HCEC 1CT (cell line): ENCODE measurements around the gene HRCT1.

Source experiments
- DNase-seq: peaks from one replicate; pipeline ENCODE4 v3.0.0-alpha.2; 2017

The HRCT1 gene

DNA sequence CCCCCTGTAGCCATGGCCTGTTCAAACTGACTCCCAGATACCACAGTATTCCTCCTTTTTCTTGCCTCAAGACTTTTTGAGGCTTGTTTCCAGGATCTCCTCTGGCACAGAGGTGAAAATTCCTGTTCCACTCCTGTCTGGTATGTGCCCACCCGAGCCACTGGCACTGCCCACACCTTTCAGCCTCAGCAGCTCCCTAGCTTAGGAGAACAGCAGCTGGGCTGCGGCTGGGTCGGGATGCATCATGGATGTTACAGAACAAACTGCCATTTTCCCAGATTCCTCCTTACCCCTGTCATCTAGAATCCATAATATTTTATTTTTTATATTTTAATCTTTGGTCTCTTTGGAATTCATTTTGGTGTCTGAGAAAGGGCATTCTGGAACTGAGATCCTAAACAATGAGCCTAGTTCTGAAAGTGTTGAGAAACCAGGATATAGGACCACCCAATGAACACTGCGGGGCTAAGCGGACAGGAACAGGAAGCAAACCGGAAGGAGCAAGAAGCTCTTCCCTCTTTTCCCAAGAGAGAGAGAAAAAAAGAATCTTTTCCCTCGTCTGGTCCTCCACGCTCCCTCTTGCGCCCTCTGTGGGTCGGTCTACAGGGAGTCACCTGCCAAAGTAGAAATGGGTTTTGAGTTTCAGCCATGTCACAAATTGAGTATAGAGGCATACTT is 39.5 kb downstream of the HRCT1 start:
- peak; percentile 93 for DNase-seq

DNA sequence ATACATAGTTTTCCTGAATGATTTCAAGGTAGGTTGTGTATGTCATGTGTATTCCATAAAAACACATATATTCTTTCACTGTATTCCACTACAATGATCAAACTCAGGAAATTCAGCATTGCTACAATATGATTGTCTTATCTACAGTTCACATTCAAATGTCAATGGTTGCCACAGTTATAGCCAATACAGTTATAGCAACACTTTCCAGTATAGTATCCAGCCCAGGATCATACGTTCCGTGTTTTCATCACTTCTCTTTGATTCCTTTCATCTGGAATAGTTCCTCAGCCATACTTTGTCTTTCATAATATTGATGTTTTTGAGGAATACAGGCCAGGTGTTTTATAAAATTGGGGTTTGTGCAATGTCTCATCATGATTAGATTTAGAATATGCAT is 42.4 kb downstream of the HRCT1 start:
- no peak for DNase-seq

DNA sequence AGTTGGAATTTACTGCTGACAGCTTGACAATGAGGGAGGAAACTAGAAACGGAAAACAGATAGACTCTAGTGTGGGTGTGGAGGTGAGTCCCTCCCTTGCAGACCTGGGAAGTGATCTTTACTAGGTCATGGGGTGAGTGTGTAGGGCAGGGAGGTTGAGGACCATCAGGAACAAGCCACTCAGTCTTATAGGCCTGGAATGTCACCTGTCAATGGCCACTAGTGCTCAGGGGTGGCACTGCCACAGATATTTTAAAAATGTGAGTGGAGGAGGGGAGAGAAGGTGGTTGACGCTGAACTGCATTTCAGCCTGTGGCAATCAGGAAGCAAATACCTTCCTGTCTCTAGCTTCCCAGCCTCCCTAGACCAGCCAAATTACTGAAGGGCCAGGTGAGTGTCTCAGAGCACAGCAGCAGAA is 42.9 kb downstream of the HRCT1 start:
- no peak for DNase-seq

DNA sequence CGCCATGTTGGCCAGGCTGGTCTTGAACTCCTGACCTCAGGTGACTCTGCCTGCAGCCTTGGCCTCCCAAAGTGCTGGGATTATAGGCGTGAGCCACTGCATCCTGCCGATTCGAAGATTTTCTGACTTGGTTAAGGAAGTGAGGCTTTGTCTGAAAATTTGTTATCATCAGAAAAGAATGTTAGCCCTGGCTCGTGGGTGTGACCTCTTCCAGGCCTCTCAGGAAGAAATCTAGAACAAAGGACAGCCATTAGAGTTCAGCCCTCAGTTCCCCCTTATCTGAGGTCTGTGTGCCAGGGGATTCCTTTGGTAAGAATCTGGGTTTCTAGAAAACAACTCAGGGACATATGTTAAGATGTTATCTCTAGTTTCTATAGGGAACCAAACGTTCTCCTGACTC is 45.7 kb downstream of the HRCT1 start:
- peak; percentile 76 for DNase-seq

DNA sequence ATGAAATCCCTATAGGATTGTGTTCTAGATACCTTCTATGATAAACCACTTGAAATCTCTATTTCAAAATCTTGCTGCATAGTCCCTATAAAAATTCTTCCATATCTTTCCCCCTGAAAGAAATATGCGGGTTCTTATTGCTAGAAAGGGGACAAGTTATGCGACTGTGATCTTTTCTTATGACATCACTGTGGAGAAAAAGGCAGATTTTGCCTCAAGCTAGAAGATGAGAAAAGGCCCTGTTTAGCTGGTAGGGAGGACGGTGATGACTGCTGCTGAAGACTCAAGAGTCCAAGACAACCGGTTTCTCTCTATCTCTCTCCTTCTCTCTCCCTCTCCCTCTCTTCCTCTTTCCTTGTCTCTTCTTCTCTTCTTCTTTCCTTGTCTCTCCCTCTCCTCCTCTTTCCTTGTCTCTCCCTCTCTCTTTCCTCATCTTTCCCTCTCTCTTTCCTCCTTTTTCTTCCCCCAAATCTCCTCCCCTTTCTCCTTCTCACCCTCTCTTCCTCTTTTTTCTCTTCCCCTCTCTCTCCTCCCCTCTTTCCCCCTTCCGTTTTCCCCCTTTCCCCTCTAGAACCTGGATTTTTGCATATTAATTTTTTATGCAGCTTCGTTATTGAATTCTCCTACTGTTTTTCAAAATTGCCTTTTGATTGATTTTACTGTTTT is 46.7 kb downstream of the HRCT1 start:
- DNase-seq: no peak

DNA sequence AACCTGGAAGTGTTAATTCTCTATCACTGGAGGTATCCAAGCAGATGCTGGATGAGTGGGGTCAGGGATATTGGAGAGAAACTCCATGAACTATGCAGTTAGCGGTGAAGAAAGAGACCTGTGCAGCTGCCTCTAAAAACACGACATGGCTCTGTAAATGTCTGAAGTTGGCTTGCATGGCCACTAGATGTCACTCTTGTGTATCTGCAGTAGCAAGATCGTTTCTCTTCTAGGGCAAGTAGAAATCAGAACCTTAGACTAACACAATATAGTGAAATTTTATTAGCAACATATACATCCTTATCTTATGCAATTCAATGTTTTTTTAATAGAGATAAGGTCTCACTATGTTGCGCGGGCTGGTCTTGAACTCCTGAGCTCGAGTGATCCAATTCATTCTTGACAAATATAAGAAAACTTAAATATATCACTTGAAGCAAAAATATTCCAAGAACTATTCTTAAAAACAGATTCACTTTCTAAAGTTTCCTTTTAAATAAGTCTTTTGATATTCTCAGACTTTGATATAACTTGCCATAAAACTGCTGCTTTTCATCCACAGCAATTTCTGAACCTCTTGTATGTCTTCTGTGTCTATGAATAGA is 49.0 kb downstream of the HRCT1 start:
- DNase-seq: peak; percentile 78

DNA sequence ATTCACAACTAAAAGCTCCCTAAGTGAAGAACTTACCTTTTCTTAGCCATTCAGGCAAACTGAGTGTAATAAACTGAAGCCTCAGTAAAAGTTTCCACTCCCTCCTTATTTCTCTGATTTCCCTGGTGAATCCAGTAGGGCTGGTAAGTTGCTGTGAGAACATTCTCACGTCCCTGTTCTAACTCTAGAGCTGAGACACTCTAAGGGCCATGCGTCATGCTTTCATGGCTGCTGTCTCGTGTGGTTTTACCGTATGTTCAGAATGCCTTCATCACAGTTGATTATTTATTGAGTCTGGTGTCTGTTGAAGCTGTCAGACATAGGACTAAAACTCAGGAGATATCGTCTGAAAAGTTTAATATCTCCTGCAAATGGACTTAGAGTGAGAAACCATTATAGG is 50.6 kb downstream of the HRCT1 start:
- DNase-seq: no peak
